Measurements from ENCODE around the gene GNE.

DNA sequence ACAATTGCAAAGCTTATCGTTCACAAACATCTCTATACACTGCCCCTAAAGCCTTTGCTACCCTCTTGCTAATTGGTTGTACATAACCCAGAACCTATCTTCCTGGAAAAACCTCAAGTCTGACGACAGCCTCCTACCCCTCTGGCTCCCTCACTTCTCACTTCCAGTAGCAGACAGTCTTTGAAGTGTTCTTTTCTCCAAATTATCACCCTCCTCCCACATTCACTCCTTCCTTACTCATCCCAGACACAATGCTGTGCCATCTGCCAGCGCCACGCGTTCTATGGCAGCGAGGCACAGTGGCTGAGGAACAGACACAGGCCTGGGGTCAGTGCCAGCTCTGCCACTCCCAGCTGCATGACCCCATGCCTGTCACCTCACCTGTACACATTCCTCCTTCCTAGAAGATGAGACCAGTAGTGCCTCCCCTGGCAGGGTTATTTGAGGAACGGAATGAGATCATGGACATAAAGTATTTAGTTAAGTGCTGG lies 39.8 kb downstream of the GNE start:
- TF ChIP-seq POLR2AphosphoS5 (IDR thresholded peaks at IDR 0.05) (no peak), POLR2A (IDR thresholded peaks at IDR 0.05) (no peak)
